Astrocyte of the cerebellum (primary cell): ENCODE data around the gene RNF13.

Source experiments
- DNase-seq: peaks from one replicate; pipeline ENCODE4 v3.0.0-alpha.2; 2011; ENCODE audit warnings: low read depth
- H3K4me3 ChIP-seq: 2 replicates; pipeline ENCODE4 v1.5.1; 2011; ENCODE audit warnings: mild to moderate bottlenecking, low read depth, low read length, moderate library complexity
- CTCF ChIP-seq: IDR thresholded peaks from 2 replicates; pipeline ENCODE4 v1.5.1; 2012; ENCODE audit warnings: low read length, low read depth, moderate library complexity, mild to moderate bottlenecking; ENCODE audit errors: missing control alignments
- in situ Hi-C: cut with HindIII; loops from 2 replicates; pipeline ENCODE4 v1.10.0; 2017; ENCODE audit warnings: low sequenced_read_pairs

The RNF13 gene

GRCh38 chr3:149781211-149781610 is 31.8 kb upstream of the RNF13 start:
- H3K4me3 ChIP-seq = no peak overlapping the region

GRCh38 chr3:149781741-149782140 is 31.3 kb upstream of the RNF13 start:
- no peak for TF ChIP-seq CTCF
- DNase-seq = no peak
- H3K4me3 ChIP-seq = no peak overlapping the region
- in situ Hi-C loops = no loop called here

More at GRCh38 chr3:149781211-149781610, 31.8 kb upstream of the RNF13 start:
- in situ Hi-C loops = no loop called here
- no peak for DNase-seq
- no peak for TF ChIP-seq CTCF

GRCh38 chr3:149783576-149783975 is 29.4 kb upstream of the RNF13 start:
- H3K4me3 ChIP-seq = no peak overlapping the region
- no peak for TF ChIP-seq CTCF
- in situ Hi-C loops = no loop called here
- peak; percentile 81 for DNase-seq

GRCh38 chr3:149784064-149784704 is 28.8 kb upstream of the RNF13 start:
- peak; percentile 12 for DNase-seq
- no peak overlapping the region for H3K4me3 ChIP-seq
- in situ Hi-C loops = no loop called here

GRCh38 chr3:149790268-149790667 is 22.7 kb upstream of the RNF13 start:
- TF ChIP-seq CTCF = no peak
- no peak overlapping the region for H3K4me3 ChIP-seq
- in situ Hi-C loops = no loop called here
- no peak for DNase-seq

More at GRCh38 chr3:149784064-149784704, 28.8 kb upstream of the RNF13 start:
- TF ChIP-seq CTCF = no peak

- DNase-seq = no peak
- TF ChIP-seq CTCF = no peak
- H3K4me3 ChIP-seq = no peak overlapping the region
- in situ Hi-C loops = no loop called here
These were observed 22.3 kb upstream of the RNF13 start for GRCh38 chr3:149790698-149791097.
